ENCODE results near the gene SMAP2. TPM values are rescaled to one million over a fixed set of nuclear protein-coding genes. Genes with fewer than 3 reads are reported as not detected.

SMAP2 gene
- total RNA-seq, 1 experiment from 2014 or later = 8.2 TPM

DNA sequence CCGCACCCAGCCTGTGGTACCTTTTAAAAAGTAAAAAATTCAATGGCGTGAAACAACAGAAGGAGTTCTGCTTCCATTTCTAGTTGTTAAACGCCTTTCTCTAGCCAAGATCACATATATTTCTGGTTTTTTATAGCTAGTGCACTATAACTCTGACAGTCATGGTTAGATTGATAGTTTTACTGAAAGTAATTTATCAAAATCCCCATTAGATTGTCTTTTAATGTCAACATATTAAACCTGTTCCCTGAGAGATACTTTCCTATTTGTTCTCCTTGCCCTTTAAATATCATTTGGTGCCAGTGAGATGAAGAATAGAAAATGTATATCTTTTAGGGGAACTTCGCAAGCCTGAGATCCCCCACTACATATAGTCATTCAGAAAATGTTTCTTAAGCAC, 7.3 kb downstream of the SMAP2 start:
- no peak overlapping the region for H3K9ac ChIP-seq (ENCODE audit: extremely low read depth, insufficient read length, low read length)
- no peak overlapping the region for H3K4me3 Mint-ChIP-seq
- no peak overlapping the region for H3K27ac Mint-ChIP-seq
- H3K4ac ChIP-seq (ENCODE audit: low read depth, low read length) = no peak overlapping the region
- no peaks in the 10 kb centered on the region for H3K79me1 ChIP-seq (ENCODE audit: insufficient read depth, low read depth, low read length, poor library complexity, severe bottlenecking)
- no peaks in the 10 kb centered on the region; a peak in 1 of 7 replicates for H3K36me3 Mint-ChIP-seq (ENCODE audit: insufficient read depth in 1 of 3, low read depth in 3 of 3)
- WGBS (ENCODE audit: extremely low coverage, insufficient read length, low lambda C conversion rate) = no CpG with 5 or more reads among the region's 4 CpGs
- no peak overlapping the region for H2BK120ac ChIP-seq (ENCODE audit: low read depth, low read length, poor library complexity, severe bottlenecking)
- H3T11ph ChIP-seq (ENCODE audit: low read length) = no peak overlapping the region
- no peak overlapping the region for H3K27ac ChIP-seq (ENCODE audit: insufficient read length, low read depth, low read length)
- no peaks in the 10 kb centered on the region for H4K20me1 ChIP-seq (ENCODE audit: control insufficient read depth, insufficient read depth, insufficient read length)
- H2AK5ac ChIP-seq (ENCODE audit: insufficient read length, low read length) = no peak overlapping the region
- H3K56ac ChIP-seq (ENCODE audit: insufficient read length, low read depth, low read length) = no peak overlapping the region
- H3K4me1 ChIP-seq (ENCODE audit: insufficient read depth, low read length) = no peaks in the 10 kb centered on the region
- no peak overlapping the region for H2AFZ ChIP-seq (ENCODE audit: low read length)
- no peaks in the 10 kb centered on the region for H3K27me3 ChIP-seq (ENCODE audit: insufficient read depth, low read length)
- no peak overlapping the region for H4K5ac ChIP-seq (ENCODE audit: insufficient read length, low read depth, low read length)
- no peak overlapping the region for H4K8ac ChIP-seq (replicated peaks; ENCODE audit: insufficient read length, low read depth, low read length)
- H3K18ac ChIP-seq (ENCODE audit: insufficient read length, low read depth, low read length) = no peak overlapping the region
- H3K9me3 Mint-ChIP-seq = no peaks in the 10 kb centered on the region
- no peak overlapping the region for H2BK5ac ChIP-seq (ENCODE audit: insufficient read length, low read length)
- no peak overlapping the region for H4K91ac ChIP-seq (ENCODE audit: insufficient read length, low read depth, low read length)
- no peaks in the 10 kb centered on the region for H3K79me2 ChIP-seq (ENCODE audit: insufficient read depth, low read length)
- H3K27me3 Mint-ChIP-seq (ENCODE audit: low read depth) = no peaks in the 10 kb centered on the region
- DNase-seq = no peak
- H2BK12ac ChIP-seq (ENCODE audit: insufficient read length, low read depth, low read length) = no peak overlapping the region
- peaks cover 7 to 9% of the 10 kb centered on the region in 2 experiments for H3K4me1 Mint-ChIP-seq
- no peak overlapping the region for H3K4me2 ChIP-seq (ENCODE audit: insufficient read depth, insufficient read length, low read length)
- H3K23ac ChIP-seq (ENCODE audit: insufficient read length, low read depth, low read length) = no peak overlapping the region
- no peak overlapping the region for H2BK15ac ChIP-seq (ENCODE audit: low read depth, low read length)
- TF ChIP-seq, protein P1, sequence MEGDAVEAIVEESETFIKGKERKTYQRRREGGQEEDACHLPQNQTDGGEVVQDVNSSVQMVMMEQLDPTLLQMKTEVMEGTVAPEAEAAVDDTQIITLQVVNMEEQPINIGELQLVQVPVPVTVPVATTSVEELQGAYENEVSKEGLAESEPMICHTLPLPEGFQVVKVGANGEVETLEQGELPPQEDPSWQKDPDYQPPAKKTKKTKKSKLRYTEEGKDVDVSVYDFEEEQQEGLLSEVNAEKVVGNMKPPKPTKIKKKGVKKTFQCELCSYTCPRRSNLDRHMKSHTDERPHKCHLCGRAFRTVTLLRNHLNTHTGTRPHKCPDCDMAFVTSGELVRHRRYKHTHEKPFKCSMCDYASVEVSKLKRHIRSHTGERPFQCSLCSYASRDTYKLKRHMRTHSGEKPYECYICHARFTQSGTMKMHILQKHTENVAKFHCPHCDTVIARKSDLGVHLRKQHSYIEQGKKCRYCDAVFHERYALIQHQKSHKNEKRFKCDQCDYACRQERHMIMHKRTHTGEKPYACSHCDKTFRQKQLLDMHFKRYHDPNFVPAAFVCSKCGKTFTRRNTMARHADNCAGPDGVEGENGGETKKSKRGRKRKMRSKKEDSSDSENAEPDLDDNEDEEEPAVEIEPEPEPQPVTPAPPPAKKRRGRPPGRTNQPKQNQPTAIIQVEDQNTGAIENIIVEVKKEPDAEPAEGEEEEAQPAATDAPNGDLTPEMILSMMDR (conservative IDR thresholded peaks at IDR 0.05) = no peak
- no peak overlapping the region for H3K14ac ChIP-seq (ENCODE audit: insufficient read depth, low read length)
- H3K23me2 ChIP-seq (ENCODE audit: insufficient read length, low read depth, low read length, poor library complexity, severe bottlenecking) = no peaks in the 10 kb centered on the region
- no peaks in the 10 kb centered on the region for H3K9me3 ChIP-seq (ENCODE audit: control insufficient read depth, low read depth, low read length)
- no peak overlapping the region for H2BK20ac ChIP-seq (ENCODE audit: low read depth, low read length, poor library complexity, severe bottlenecking)

Measured in H9 (cell line).